ENCODE data around the gene TFPT.

Gene TFPT

GRCh38 chr19:54148158-54148557 lies 32.7 kb upstream of the TFPT start:
- H3K4me3 ChIP-seq (ENCODE audit: low read length) = no peak overlapping the region
- DNase-seq (ENCODE audit: low read depth) = no peak
- no peak for TF ChIP-seq CTCF (conservative IDR thresholded peaks at IDR 0.05; ENCODE audit: low read depth, low read length)

GRCh38 chr19:54147676-54148075 lies 32.2 kb upstream of the TFPT start:
- no peak for TF ChIP-seq CTCF (conservative IDR thresholded peaks at IDR 0.05; ENCODE audit: low read depth, low read length)
- no peak overlapping the region for H3K4me3 ChIP-seq (ENCODE audit: low read length)
- no peak for DNase-seq (ENCODE audit: low read depth)

GRCh38 chr19:54145541-54146158 lies 30.2 kb upstream of the TFPT start:
- no peak for DNase-seq (ENCODE audit: low read depth)
- no peak overlapping the region for H3K4me3 ChIP-seq (ENCODE audit: low read length)
- TF ChIP-seq CTCF (conservative IDR thresholded peaks at IDR 0.05; ENCODE audit: low read depth, low read length) = no peak

- no peak for TF ChIP-seq CTCF (conservative IDR thresholded peaks at IDR 0.05; ENCODE audit: low read depth, low read length)
- H3K4me3 ChIP-seq (ENCODE audit: low read length) = no peak overlapping the region
- DNase-seq (ENCODE audit: low read depth) = no peak
These were observed 26.8 kb upstream of the TFPT start for GRCh38 chr19:54142166-54142780.

- TF ChIP-seq CTCF (conservative IDR thresholded peaks at IDR 0.05; ENCODE audit: low read depth, low read length) = no peak
- no peak overlapping the region for H3K4me3 ChIP-seq (ENCODE audit: low read length)
- DNase-seq (ENCODE audit: low read depth) = no peak
These were observed 25.9 kb upstream of the TFPT start for GRCh38 chr19:54141356-54141755.

- peak overlapping the region; percentile 72 for H3K4me3 ChIP-seq (ENCODE audit: low read length)
- DNase-seq (ENCODE audit: low read depth) = no peak
- no peak for TF ChIP-seq CTCF (conservative IDR thresholded peaks at IDR 0.05; ENCODE audit: low read depth, low read length)
These were observed 23.2 kb upstream of the TFPT start for GRCh38 chr19:54138489-54139256.

All from retinal pigment epithelial cell (primary cell).